Measurements from ENCODE around the gene TLCD3A.

Gene TLCD3A

DNA sequence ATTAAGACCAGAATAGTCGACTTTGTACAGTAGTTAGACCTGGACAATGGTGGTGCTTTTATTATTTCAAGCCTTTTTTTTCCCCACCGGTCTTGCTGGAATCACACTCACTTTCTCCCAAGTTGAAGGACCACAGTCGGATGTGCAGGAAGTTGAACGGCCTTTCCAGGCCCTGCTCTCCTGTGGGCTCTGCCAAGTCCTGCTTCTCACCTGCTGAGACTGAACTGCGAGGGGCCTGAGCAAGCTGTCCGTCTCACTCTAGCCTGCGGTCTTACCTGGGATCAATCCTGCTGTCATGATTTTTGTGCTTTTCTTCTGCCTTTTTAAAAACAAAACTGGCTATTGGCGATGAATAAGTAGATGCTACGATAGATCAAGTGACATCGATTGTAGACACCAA lies 1.3 kb downstream of the TLCD3A start:
- TF ChIP-seq, protein P1, sequence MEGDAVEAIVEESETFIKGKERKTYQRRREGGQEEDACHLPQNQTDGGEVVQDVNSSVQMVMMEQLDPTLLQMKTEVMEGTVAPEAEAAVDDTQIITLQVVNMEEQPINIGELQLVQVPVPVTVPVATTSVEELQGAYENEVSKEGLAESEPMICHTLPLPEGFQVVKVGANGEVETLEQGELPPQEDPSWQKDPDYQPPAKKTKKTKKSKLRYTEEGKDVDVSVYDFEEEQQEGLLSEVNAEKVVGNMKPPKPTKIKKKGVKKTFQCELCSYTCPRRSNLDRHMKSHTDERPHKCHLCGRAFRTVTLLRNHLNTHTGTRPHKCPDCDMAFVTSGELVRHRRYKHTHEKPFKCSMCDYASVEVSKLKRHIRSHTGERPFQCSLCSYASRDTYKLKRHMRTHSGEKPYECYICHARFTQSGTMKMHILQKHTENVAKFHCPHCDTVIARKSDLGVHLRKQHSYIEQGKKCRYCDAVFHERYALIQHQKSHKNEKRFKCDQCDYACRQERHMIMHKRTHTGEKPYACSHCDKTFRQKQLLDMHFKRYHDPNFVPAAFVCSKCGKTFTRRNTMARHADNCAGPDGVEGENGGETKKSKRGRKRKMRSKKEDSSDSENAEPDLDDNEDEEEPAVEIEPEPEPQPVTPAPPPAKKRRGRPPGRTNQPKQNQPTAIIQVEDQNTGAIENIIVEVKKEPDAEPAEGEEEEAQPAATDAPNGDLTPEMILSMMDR (IDR thresholded peaks at IDR 0.05), result no peak

DNA sequence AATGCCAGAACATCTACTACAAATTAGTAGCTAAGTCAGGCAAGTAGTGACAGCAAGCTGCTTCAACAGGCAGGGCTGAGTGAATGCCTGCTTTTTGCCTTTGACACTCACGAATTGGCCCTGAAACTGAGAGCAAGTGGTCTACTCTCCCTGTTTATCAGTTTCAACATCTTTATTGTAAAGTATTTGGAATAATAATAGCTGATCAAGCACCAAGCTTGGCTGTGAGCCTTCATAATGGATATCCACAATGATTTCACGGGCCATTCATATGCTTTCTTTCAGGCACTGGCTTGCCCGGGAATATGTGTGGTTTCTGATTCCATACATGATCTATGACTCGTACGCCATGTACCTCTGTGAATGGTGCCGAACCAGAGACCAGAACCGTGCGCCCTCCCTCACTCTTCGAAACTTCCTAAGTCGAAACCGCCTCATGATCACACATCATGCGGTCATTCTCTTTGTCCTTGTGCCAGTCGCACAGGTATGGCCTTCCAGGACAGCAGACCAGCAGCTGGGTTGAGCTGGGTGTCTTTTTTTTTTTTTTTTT lies 5.2 kb downstream of the TLCD3A start:
- TF ChIP-seq, protein P1 (IDR thresholded peaks at IDR 0.05), result no peak

DNA sequence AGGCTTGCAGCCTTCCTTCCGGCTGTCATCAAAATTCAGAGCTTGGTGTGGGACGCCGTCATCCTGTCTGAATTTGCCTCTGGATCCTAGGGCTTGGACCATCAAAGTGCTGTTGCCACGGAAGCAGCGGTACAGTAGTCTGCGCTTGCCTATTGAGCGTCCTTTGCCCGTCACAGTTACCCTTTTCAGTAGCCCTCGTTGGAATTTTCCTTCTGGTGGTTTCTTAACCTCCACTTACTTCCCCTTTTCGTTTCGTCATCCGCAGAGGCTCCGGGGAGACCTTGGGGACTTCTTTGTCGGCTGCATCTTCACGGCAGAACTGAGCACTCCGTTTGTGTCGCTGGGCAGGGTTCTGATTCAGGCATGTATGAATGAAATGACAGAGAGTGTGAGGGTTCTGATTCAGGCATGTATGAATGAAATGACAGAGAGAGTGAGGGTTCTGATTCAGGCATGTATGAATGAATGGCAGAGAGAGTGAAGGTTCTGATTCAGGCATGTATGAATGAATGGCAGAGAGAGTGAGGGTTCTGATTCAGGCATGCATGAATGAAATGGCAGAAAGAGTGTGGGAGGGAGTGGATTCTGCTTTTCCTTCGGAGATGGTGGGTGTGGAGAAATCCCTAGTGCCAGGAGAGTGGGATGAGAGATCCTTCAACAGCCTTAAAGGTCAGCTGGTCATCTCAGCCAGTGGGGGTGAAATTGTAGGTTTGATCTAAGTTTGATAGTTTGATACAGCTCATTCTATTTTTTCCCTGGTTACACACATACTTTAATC lies 8.0 kb downstream of the TLCD3A start:
- TF ChIP-seq, protein P1 (IDR thresholded peaks at IDR 0.05), result no peak

DNA sequence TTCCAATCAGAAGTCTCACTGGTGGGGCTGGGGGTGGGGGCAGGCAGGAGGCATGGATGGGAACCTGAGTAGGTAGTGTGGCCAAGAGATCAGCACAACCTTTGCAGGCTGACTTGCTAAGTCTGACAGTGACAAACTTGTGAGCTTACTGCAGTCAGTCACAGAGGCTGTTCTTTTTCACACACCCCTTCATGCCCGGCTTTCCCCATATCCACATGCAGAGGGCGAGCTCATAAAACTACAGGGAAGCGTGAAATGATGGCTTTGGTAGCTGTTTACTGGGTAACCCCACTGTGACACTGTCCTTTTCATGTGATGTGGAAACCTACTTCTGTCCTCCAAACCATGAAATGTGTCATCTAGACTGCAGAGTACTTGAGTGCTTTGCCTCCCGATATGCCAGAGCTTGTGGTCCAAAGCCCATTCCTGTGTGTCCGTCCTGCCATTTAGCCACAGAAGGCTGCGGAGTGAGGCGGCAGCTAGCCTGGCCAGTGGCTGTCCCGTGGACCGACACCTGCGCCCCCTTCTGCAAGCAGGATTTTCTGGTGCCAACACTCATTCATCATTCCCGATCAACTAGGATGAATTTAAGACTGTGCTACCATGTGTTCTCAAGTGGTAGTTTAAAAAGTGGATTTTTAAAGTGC lies 9.9 kb downstream of the TLCD3A start:
- TF ChIP-seq, protein P1 (IDR thresholded peaks at IDR 0.05), result no peak

DNA sequence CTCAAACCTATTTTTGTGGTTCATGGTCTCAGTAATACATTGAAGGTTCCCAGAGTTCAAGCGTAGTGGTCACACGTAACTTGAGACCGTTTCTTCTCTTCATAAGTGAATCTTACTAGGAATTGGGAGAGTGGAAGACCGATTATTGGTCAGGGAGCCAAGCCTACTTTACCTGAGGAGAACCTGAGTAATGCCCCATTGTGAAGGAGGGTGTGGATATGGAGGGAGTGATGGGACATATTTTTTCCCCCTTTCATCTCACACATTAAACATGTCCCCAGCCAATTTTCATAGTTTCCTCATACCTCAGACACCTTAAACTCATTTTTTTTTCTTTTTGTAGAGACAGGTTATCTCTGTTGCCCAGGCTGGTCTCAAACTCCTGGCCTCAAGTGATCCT lies 10.7 kb downstream of the TLCD3A start:
- TF ChIP-seq, protein P1 (IDR thresholded peaks at IDR 0.05), result no peak

DNA sequence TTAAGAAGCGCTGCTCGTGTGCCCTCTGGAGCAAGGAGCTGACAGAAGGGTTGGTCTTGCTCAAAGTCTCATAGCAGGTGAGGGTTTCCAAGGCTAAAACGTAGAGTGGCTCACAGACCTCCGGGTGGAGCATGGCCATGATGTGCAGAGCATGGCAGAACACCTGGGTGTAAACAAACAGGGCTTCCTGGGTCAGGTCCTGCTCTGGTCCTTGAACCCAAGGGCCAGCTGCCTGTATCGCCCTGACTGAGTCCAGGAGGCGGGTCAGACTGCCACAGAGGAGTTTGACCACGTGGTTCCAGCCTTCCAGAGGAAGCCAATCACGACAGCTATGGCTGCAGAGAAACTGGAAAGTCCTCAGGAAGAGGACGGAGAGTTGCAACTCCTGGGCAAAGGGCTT lies 12.5 kb downstream of the TLCD3A start:
- TF ChIP-seq, protein P1 (IDR thresholded peaks at IDR 0.05), result no peak

DNA sequence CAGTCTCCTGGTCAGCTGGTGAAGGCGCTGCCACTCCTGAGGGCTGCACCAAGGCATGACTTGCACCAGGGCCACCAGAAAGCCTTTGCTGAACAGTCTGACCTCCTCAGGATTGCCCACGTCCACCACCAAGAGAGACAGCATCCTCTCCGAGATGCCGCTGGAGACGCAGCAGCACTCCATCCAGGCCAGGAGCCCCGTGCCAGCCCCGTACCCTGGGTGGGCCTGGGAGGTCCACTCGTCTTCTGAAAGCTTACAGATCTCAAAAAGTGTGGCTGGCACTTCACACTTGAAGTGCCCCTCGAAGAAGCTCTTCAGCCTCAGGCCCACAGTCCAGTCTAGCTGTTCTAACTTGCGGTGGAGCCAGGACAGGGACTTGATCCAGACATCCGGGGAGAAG lies 13.0 kb downstream of the TLCD3A start:
- TF ChIP-seq, protein P1 (IDR thresholded peaks at IDR 0.05), result no peak

Data from LNCAP (cell line).